Omental fat pad (tissue), 4 donors: Measurements from ENCODE around the gene PDE11A. TPM values are rescaled to one million over a fixed set of nuclear protein-coding genes. Genes with fewer than 3 reads are reported as not detected.

Source experiments
- ATAC-seq: fragments of 150-250 bp; one replicate; pipeline ENCODE4 v1.9.1; 2016; ENCODE audit warnings: mild to moderate bottlenecking, moderate library complexity; ENCODE audit not compliant: low FRiP score
- DNase-seq: peaks from one replicate; pipeline ENCODE4 v3.0.0-alpha.2; 2019; ENCODE audit warnings: low spot score
- total RNA-seq, 4 donors: library from RNA; depleted of rRNA; stranded (reverse); fragments of >200 nt; gene quantifications; one replicate each; pipeline ENCODE4 v1.1.0, GENCODE V29; 2016
- TF ChIP-seq, protein P1 (sequence below), 3 donors: fragments of 450-650 bp; IDR thresholded peaks; one replicate each; pipeline ENCODE4 v1.5.1; 2016 to 2017; ENCODE audit warnings: antibody characterized with exemption in 3 of 3, mild to moderate bottlenecking in 3 of 3, moderate library complexity in 2 of 3

Gene PDE11A
- total RNA-seq, 4 donors from 2014 or later, result 0.16 to 0.65 TPM; not detected in 2

DNA sequence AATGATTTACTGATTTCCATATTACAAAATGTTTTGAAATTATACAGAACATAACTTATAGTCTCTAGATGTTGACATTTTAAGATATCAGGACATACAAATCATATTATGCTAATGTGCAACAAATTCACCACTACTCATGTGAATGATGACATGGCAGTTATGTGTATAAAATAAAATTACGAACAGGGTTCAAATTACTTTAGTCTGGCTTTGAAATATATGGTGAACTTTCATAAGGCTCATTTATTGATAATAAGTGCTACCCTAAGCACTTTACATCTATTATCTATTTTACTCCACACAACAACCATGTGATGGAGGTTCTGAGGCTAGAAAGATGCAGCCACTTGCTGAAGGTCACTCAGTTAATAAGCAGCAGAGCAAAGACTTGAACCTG lies 62.8 kb downstream of the PDE11A start:
- TF ChIP-seq, protein P1, sequence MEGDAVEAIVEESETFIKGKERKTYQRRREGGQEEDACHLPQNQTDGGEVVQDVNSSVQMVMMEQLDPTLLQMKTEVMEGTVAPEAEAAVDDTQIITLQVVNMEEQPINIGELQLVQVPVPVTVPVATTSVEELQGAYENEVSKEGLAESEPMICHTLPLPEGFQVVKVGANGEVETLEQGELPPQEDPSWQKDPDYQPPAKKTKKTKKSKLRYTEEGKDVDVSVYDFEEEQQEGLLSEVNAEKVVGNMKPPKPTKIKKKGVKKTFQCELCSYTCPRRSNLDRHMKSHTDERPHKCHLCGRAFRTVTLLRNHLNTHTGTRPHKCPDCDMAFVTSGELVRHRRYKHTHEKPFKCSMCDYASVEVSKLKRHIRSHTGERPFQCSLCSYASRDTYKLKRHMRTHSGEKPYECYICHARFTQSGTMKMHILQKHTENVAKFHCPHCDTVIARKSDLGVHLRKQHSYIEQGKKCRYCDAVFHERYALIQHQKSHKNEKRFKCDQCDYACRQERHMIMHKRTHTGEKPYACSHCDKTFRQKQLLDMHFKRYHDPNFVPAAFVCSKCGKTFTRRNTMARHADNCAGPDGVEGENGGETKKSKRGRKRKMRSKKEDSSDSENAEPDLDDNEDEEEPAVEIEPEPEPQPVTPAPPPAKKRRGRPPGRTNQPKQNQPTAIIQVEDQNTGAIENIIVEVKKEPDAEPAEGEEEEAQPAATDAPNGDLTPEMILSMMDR (IDR thresholded peaks at IDR 0.05), result no peak
- no peak for DNase-seq
- ATAC-seq, result no peak

DNA sequence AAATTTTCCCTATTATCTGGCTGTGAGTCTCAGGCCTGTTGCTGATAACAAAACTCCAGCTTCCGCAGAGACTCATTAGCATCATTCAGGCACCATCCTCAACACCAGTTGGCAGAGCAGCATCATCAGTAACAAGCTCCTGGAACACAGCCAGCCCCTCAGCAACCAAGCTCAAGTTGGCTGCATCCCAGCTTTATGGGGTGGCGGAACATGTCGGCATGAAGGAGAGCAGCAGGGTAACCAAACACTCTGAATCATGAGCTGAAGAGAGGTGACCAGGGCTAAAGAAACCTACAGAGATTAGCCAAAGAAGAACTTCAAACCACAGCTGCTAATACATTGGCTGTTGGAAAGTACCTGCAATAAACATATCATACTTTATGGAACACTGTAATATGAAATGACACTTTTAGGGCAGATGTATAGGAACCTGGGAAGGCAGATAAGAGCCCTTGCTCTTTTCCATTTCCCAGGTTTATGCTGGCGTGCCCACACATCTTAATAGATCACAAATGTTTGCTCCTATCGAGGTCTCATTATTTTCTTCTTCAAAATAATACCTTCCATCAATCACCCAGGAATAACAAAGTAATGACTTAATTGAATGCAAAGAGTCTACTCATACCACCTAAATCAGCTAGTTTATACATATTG lies 63.8 kb downstream of the PDE11A start:
- ATAC-seq, result no peak
- no peak for DNase-seq

GRCh38 chr2:178006710-178007109 lies 65.9 kb downstream of the PDE11A start:
- TF ChIP-seq, protein P1 (IDR thresholded peaks at IDR 0.05), result no peak
- DNase-seq, result no peak
- ATAC-seq, result no peak

More for the DNA sequence above, 63.8 kb downstream of the PDE11A start:
- TF ChIP-seq, protein P1 (IDR thresholded peaks at IDR 0.05), result no peak

DNA sequence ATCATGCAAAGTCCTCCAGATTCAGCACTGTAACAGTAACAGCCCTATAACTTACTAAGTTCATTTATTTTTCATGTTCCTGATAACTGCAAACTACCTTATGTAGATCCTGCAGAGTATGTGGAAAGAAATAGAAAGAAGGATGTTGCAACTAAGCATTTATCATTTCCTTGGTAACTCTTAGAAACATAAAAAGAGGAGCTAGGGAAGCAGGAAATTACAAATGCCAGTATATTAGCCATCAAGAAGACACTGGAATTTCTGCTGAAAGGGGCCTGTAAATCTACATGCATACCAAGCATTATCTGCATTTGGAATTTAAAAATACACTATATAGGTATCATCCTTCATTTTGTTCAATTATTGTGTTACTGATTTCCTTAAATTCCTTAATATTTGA lies 66.8 kb downstream of the PDE11A start:
- ATAC-seq, result no peak
- DNase-seq, result no peak
- TF ChIP-seq, protein P1 (IDR thresholded peaks at IDR 0.05), result no peak

- no peak for DNase-seq
- TF ChIP-seq, protein P1 (IDR thresholded peaks at IDR 0.05), result no peak
- no peak for ATAC-seq
Observed at GRCh38 chr2:178002038-178002437, 70.5 kb downstream of the PDE11A start.

- TF ChIP-seq, protein P1 (IDR thresholded peaks at IDR 0.05), result no peak
- DNase-seq (no peak), ATAC-seq (no peak)
Observed at GRCh38 chr2:177998996-177999395, 73.6 kb downstream of the PDE11A start.

DNA sequence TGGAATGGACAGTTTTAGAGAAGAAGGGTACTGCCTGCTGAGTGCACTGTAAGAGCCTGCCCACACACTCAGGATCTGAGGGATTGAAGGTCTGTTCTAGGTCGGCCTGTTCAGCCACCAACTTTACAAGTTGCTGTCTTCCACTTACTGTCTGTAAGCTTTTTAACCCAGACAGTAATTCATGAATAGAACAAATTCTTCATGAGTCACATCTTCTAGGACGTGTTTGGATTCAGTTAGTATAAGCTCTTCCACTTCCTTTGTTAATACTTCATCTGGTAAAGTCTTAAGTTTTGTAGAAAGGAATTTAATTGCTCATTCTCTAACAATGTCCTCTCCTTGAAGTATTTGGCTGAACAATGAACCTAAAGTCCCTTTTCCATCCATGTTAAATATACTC lies 74.6 kb downstream of the PDE11A start:
- TF ChIP-seq, protein P1 (IDR thresholded peaks at IDR 0.05), result no peak
- no peak for ATAC-seq

More for the DNA sequence above, 74.6 kb downstream of the PDE11A start:
- DNase-seq, result no peak
